ENCODE results near the gene HELZ. TPM values are rescaled to one million over a fixed set of nuclear protein-coding genes. Genes with fewer than 3 reads are reported as not detected.

Gene HELZ
- total and polyA plus RNA-seq, 2 of the 8 experiments (the other 6 are each of a cell fraction or from before 2014, with no cell fraction given), result 10.0 to 48.7 TPM

- TF ChIP-seq CHD7 (IDR thresholded peaks at IDR 0.05; ENCODE audit: insufficient replicate concordance, low read length), result no peak
- no peak for TF ChIP-seq JUN (IDR thresholded peaks at IDR 0.05; ENCODE audit: low read depth, low read length)
Observed at GRCh38 chr17:67093348-67093747, 151.6 kb downstream of the HELZ start (continued).
